HEK293 (cell line): ENCODE data around the gene MCUR1.

Experiments
- OVOL3 ChIP-seq: fragments of 450-650 bp; formaldehyde crosslinking; IDR thresholded peaks from 2 replicates; pipeline ENCODE4 v1.5.1; 2016; ENCODE audit warnings: missing biosample characterization, missing genetic modification characterization
- YY1 ChIP-seq: fragments of 450-650 bp; formaldehyde crosslinking; IDR thresholded peaks from 2 replicates; pipeline ENCODE4 v1.5.1; 2018; ENCODE audit warnings: missing biosample characterization, missing genetic modification characterization
- ZBTB17 ChIP-seq: fragments of 450-650 bp; formaldehyde crosslinking; IDR thresholded peaks from 2 replicates; pipeline ENCODE4 v1.5.1; 2016; ENCODE audit warnings: missing biosample characterization, missing genetic modification characterization
- ZBTB21 ChIP-seq: fragments of 450-650 bp; formaldehyde crosslinking; IDR thresholded peaks from 2 replicates; pipeline ENCODE4 v1.5.1; 2017; ENCODE audit warnings: missing biosample characterization, missing genetic modification characterization
- ZNF174 ChIP-seq: fragments of 450-650 bp; formaldehyde crosslinking; IDR thresholded peaks from 2 replicates; pipeline ENCODE4 v1.5.0; 2017; ENCODE audit warnings: missing biosample characterization, mild to moderate bottlenecking, missing genetic modification characterization
- ZNF266 ChIP-seq: fragments of 450-650 bp; formaldehyde crosslinking; IDR thresholded peaks from 2 replicates; pipeline ENCODE4 v1.5.1; 2016; ENCODE audit warnings: missing biosample characterization, missing genetic modification characterization, low read depth
- ZNF324 ChIP-seq: fragments of 450-650 bp; formaldehyde crosslinking; IDR thresholded peaks from 2 replicates; pipeline ENCODE4 v1.5.1; 2016; ENCODE audit warnings: missing biosample characterization, missing genetic modification characterization
- ZNF76 ChIP-seq: fragments of 450-650 bp; formaldehyde crosslinking; IDR thresholded peaks from 2 replicates; pipeline ENCODE4; 2016; ENCODE audit warnings: low read depth, missing biosample characterization, missing genetic modification characterization, borderline replicate concordance
- ZNF830 ChIP-seq: fragments of 450-650 bp; IDR thresholded peaks from 2 replicates; pipeline ENCODE4 v1.5.0; 2018; ENCODE audit warnings: missing biosample characterization, missing genetic modification characterization, low read depth, mild to moderate bottlenecking, moderate library complexity
- ZXDB ChIP-seq: fragments of 450-650 bp; formaldehyde crosslinking; IDR thresholded peaks from 2 replicates; pipeline ENCODE4 v1.5.1; 2016; ENCODE audit warnings: missing biosample characterization, missing genetic modification characterization
- TF ChIP-seq, protein P1 (sequence below): fragments of 450-650 bp; formaldehyde crosslinking; IDR thresholded peaks from 2 replicates; pipeline ENCODE4 v1.5.1; 2016; ENCODE audit warnings: missing biosample characterization, missing genetic modification characterization
- TF ChIP-seq, protein P2 (sequence below): fragments of 450-650 bp; formaldehyde crosslinking; conservative IDR thresholded peaks from 2 replicates; pipeline ENCODE4 v1.5.1; 2016; ENCODE audit warnings: low read depth, missing biosample characterization, missing genetic modification characterization
- TF ChIP-seq, protein P3 (sequence below): sonication (generic); formaldehyde crosslinking; IDR thresholded peaks from 2 replicates; pipeline ENCODE4 v1.8.1; 2022; ENCODE audit warnings: mild to moderate bottlenecking, moderate library complexity, missing genetic modification reagents
- TF ChIP-seq, protein P4 (sequence below): fragments of 450-650 bp; formaldehyde crosslinking; IDR thresholded peaks from 2 replicates; pipeline ENCODE4 v1.5.1; 2016; ENCODE audit warnings: missing biosample characterization, missing genetic modification characterization, low read depth

DNA sequence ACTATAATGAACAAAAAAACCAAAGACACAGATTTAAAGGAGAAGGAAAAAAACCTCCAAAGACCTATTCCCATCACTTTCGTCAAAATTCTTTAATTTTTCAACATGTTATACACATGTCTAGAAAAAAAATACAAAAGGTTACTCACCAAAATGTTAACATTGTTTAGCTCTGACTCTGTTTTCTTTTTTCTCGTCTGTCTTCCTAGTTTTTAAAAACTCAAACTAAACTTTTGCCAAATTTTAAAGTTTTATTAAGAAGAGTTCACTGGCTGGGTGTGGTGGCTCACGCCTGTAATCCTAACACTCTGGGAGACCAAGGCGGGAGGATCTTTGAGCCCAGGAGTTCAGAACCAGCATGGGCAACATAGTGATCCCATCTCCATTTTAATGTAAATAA lies 10.8 kb downstream of the MCUR1 start:
- TF ChIP-seq, protein P1, sequence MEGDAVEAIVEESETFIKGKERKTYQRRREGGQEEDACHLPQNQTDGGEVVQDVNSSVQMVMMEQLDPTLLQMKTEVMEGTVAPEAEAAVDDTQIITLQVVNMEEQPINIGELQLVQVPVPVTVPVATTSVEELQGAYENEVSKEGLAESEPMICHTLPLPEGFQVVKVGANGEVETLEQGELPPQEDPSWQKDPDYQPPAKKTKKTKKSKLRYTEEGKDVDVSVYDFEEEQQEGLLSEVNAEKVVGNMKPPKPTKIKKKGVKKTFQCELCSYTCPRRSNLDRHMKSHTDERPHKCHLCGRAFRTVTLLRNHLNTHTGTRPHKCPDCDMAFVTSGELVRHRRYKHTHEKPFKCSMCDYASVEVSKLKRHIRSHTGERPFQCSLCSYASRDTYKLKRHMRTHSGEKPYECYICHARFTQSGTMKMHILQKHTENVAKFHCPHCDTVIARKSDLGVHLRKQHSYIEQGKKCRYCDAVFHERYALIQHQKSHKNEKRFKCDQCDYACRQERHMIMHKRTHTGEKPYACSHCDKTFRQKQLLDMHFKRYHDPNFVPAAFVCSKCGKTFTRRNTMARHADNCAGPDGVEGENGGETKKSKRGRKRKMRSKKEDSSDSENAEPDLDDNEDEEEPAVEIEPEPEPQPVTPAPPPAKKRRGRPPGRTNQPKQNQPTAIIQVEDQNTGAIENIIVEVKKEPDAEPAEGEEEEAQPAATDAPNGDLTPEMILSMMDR (tag by site-specific recombination): no peak
- TF ChIP-seq ZBTB21 (tag by site-specific recombination) (no peak), ZNF266 (tag by site-specific recombination) (no peak), ZNF76 (tag by site-specific recombination) (no peak), ZNF830 (tag by site-specific recombination) (no peak), ZNF324 (tag by site-specific recombination) (no peak), ZBTB17 (tag by site-specific recombination) (no peak), YY1 (tag by site-specific recombination) (no peak), ZXDB (tag by site-specific recombination) (no peak), OVOL3 (tag by site-specific recombination) (no peak), ZNF174 (tag by site-specific recombination) (no peak)
- TF ChIP-seq, protein P2, sequence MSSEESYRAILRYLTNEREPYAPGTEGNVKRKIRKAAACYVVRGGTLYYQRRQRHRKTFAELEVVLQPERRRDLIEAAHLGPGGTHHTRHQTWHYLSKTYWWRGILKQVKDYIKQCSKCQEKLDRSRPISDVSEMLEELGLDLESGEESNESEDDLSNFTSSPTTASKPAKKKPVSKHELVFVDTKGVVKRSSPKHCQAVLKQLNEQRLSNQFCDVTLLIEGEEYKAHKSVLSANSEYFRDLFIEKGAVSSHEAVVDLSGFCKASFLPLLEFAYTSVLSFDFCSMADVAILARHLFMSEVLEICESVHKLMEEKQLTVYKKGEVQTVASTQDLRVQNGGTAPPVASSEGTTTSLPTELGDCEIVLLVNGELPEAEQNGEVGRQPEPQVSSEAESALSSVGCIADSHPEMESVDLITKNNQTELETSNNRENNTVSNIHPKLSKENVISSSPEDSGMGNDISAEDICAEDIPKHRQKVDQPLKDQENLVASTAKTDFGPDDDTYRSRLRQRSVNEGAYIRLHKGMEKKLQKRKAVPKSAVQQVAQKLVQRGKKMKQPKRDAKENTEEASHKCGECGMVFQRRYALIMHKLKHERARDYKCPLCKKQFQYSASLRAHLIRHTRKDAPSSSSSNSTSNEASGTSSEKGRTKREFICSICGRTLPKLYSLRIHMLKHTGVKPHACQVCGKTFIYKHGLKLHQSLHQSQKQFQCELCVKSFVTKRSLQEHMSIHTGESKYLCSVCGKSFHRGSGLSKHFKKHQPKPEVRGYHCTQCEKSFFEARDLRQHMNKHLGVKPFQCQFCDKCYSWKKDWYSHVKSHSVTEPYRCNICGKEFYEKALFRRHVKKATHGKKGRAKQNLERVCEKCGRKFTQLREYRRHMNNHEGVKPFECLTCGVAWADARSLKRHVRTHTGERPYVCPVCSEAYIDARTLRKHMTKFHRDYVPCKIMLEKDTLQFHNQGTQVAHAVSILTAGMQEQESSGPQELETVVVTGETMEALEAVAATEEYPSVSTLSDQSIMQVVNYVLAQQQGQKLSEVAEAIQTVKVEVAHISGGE (tag by site-specific recombination): no peak
- TF ChIP-seq, protein P3, sequence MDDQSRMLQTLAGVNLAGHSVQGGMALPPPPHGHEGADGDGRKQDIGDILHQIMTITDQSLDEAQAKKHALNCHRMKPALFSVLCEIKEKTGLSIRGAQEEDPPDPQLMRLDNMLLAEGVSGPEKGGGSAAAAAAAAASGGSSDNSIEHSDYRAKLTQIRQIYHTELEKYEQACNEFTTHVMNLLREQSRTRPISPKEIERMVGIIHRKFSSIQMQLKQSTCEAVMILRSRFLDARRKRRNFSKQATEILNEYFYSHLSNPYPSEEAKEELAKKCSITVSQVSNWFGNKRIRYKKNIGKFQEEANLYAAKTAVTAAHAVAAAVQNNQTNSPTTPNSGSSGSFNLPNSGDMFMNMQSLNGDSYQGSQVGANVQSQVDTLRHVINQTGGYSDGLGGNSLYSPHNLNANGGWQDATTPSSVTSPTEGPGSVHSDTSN (CRISPR knock-in tag): no peak
- TF ChIP-seq, protein P4, sequence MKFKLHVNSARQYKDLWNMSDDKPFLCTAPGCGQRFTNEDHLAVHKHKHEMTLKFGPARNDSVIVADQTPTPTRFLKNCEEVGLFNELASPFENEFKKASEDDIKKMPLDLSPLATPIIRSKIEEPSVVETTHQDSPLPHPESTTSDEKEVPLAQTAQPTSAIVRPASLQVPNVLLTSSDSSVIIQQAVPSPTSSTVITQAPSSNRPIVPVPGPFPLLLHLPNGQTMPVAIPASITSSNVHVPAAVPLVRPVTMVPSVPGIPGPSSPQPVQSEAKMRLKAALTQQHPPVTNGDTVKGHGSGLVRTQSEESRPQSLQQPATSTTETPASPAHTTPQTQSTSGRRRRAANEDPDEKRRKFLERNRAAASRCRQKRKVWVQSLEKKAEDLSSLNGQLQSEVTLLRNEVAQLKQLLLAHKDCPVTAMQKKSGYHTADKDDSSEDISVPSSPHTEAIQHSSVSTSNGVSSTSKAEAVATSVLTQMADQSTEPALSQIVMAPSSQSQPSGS (tag by site-specific recombination): no peak
